GM19240 (cell line): ENCODE measurements around the gene ASL.
A peak's percentile ranks its signal among the peaks of the same experiment; 100 is the strongest.
"Not testable (repeated sequence)": the region's sequence is repeated elsewhere in the genome, so short reads cannot be mapped to it uniquely, and the experiment has no call there.

ENCODE experiments used
- DNase-seq: peaks from one replicate; pipeline ENCODE4 v3.0.0; 2011; ENCODE audit warnings: low spot score; ENCODE audit not compliant: insufficient read length

Gene ASL

GRCh38 chr7:66075590-66076461 lies at the start of gene ASL:
Gene ASL (plus strand): TSS chr7:66075819. CDS start chr7:66076082, 263 bp downstream.
- DNase-seq, result peak; percentile 99

GRCh38 chr7:66028342-66028741 lies 47.3 kb upstream of the ASL start:
- not testable (repeated sequence) for DNase-seq

GRCh38 chr7:66033471-66034385 lies 41.9 kb upstream of the ASL start:
- DNase-seq, result no peak

GRCh38 chr7:66034436-66035010 lies 41.1 kb upstream of the ASL start:
- not testable (repeated sequence) for DNase-seq

- DNase-seq, result no peak
Observed at GRCh38 chr7:66036382-66036781, 39.2 kb upstream of the ASL start.

GRCh38 chr7:66036788-66037187 lies 38.8 kb upstream of the ASL start:
- no peak for DNase-seq

- no peak for DNase-seq
Observed at GRCh38 chr7:66039094-66039670, 36.4 kb upstream of the ASL start.

GRCh38 chr7:66043681-66044497 lies 31.7 kb upstream of the ASL start:
- no peak for DNase-seq

- DNase-seq, result not testable (repeated sequence)
Observed at GRCh38 chr7:66044498-66044854, 31.1 kb upstream of the ASL start.

GRCh38 chr7:66047426-66047825 lies 28.2 kb upstream of the ASL start:
- DNase-seq, result no peak

- not testable (repeated sequence) for DNase-seq
Observed at GRCh38 chr7:66049886-66050285, 25.7 kb upstream of the ASL start.

GRCh38 chr7:66050337-66050957 lies 25.2 kb upstream of the ASL start:
- DNase-seq, result no peak

GRCh38 chr7:66050990-66051448 lies 24.6 kb upstream of the ASL start:
- DNase-seq, result no peak

GRCh38 chr7:66052447-66052846 lies 23.2 kb upstream of the ASL start:
- DNase-seq, result no peak

- no peak for DNase-seq
Observed at GRCh38 chr7:66054063-66054462, 21.6 kb upstream of the ASL start.

- DNase-seq, result no peak
Observed at GRCh38 chr7:66055321-66055956, 20.2 kb upstream of the ASL start.

GRCh38 chr7:66060796-66061195 lies 14.8 kb upstream of the ASL start:
- DNase-seq, result no peak

- no peak for DNase-seq
Observed at GRCh38 chr7:66069732-66070131, 5.9 kb upstream of the ASL start.

- DNase-seq, result no peak
Observed at GRCh38 chr7:66070222-66070621, 5.4 kb upstream of the ASL start.

- DNase-seq, result not testable (repeated sequence)
Observed at GRCh38 chr7:66072208-66072607, 3.4 kb upstream of the ASL start.
